Measurements from ENCODE around the gene TRIML1. TPM values are rescaled to one million over a fixed set of nuclear protein-coding genes. Genes with fewer than 3 reads are reported as not detected.

TRIML1 gene
- not detected for total RNA-seq (2021; ENCODE audit: unreplicated experiment)
- polyA plus RNA-seq (2012; ENCODE audit: insufficient read length), result not detected
- Bru-seq, nascent RNA, result not detected
- BruChase-seq, experiment 1, labeled RNA remaining after a 2-hour chase, result not detected
- BruChase-seq, experiment 2, labeled RNA remaining after a 6-hour chase, result not detected
- long read RNA-seq, result 0 reads

GRCh38 chr4:188139141-188139540 is at the start of gene TRIML1:
Gene TRIML1, plus strand, starts transcription at chr4:188139441. Its CDS starts 118 bp downstream, at chr4:188139559.
- ATAC-seq (no peak), DNase-seq (ENCODE audit: low read depth, low spot score) (no peak)
- no peaks in the 10 kb centered on the region for H3K36me3 ChIP-seq (ENCODE audit: control insufficient read depth, insufficient read depth, low read length)
- in situ Hi-C loops (cut with HindIII; ENCODE audit: low pct_unique_long_range_greater_than_20kb, low sequenced_read_pairs) (no loop called here), intact Hi-C loops (cut with micrococcal nuclease; ENCODE audit: unreplicated experiment) (no loop called here)
- ChIA-PET CTCF (no interaction called here), POLR2A (no interaction called here)
- no TSS peak for BruUV-seq (replicated peaks)
- no peaks in the 10 kb centered on the region for H3K4me1 ChIP-seq (ENCODE audit: control insufficient read depth, insufficient read depth, low read length)
- H3K4me3 ChIP-seq (ENCODE audit: low read depth in 2 of 2, low read length in 2 of 2), result no peak within 1 kb of the TSS
- H3K9me3 ChIP-seq (ENCODE audit: control insufficient read depth, insufficient read depth, low read depth, low read length), result no peaks in the 10 kb centered on the region
- no peak for TF ChIP-seq SIN3A (IDR thresholded peaks at IDR 0.05; ENCODE audit: borderline replicate concordance, insufficient read depth, low read depth, low read length)
- TF ChIP-seq CTCF (IDR thresholded peaks at IDR 0.05), result no peak
- TF ChIP-seq POLR2AphosphoS5 (IDR thresholded peaks at IDR 0.05; ENCODE audit: low read depth, low read length), result no peak
- TF ChIP-seq REST (IDR thresholded peaks at IDR 0.05; ENCODE audit: insufficient read depth in 1 of 2, low read depth in 2 of 2, low read length in 1 of 2), result no peak
- no peak for TF ChIP-seq TCF7L2 (IDR thresholded peaks at IDR 0.05; ENCODE audit: low read depth, low read length)
- no peaks in the 10 kb centered on the region for H3K27me3 ChIP-seq (ENCODE audit: control insufficient read depth, insufficient read depth, low read length)
- no peak within 1 kb of the TSS for H3K27ac ChIP-seq (ENCODE audit: low read length)

GRCh38 chr4:188092824-188093223 is 46.4 kb upstream of the TRIML1 start:
- DNase-seq (ENCODE audit: low read depth, low spot score) (no peak), ATAC-seq (no peak)
- in situ Hi-C loops (cut with HindIII; ENCODE audit: low pct_unique_long_range_greater_than_20kb, low sequenced_read_pairs), result no loop called here
- intact Hi-C loops (cut with micrococcal nuclease; ENCODE audit: unreplicated experiment), result no loop called here
- TF ChIP-seq CTCF (IDR thresholded peaks at IDR 0.05) (no peak), POLR2AphosphoS5 (IDR thresholded peaks at IDR 0.05; ENCODE audit: low read depth, low read length) (no peak), REST (IDR thresholded peaks at IDR 0.05; ENCODE audit: insufficient read depth in 1 of 2, low read depth in 2 of 2, low read length in 1 of 2) (no peak), SIN3A (IDR thresholded peaks at IDR 0.05; ENCODE audit: borderline replicate concordance, insufficient read depth, low read depth, low read length) (no peak), TCF7L2 (IDR thresholded peaks at IDR 0.05; ENCODE audit: low read depth, low read length) (no peak)
- Histone ChIP-seq H3K9me3 (ENCODE audit: control insufficient read depth, insufficient read depth, low read depth, low read length) (no peaks in the 10 kb centered on the region), H3K36me3 (ENCODE audit: control insufficient read depth, insufficient read depth, low read length) (no peaks in the 10 kb centered on the region), H3K27me3 (ENCODE audit: control insufficient read depth, insufficient read depth, low read length) (no peaks in the 10 kb centered on the region), H3K27ac (ENCODE audit: low read length) (no peak overlapping the region), H3K4me3 (ENCODE audit: low read depth in 2 of 2, low read length in 2 of 2) (no peak overlapping the region), H3K4me1 (ENCODE audit: control insufficient read depth, insufficient read depth, low read length) (no peaks in the 10 kb centered on the region)
- BruUV-seq (replicated peaks), result no TSS peak
- POLR2A ChIA-PET, result no interaction called here
- CTCF ChIA-PET, result no interaction called here
